NB4 (cell line): ENCODE results near the gene SLC22A23.

Experiments
- MAX ChIP-seq: IDR thresholded peaks from 2 replicates; pipeline ENCODE4 v1.6.1; 2011; ENCODE audit warnings: low read depth, low read length
- TF ChIP-seq, protein P1 (sequence below): IDR thresholded peaks from one replicate; pipeline ENCODE4 v1.5.1; 2012; ENCODE audit warnings: low read depth, low read length

- TF ChIP-seq, protein P1, sequence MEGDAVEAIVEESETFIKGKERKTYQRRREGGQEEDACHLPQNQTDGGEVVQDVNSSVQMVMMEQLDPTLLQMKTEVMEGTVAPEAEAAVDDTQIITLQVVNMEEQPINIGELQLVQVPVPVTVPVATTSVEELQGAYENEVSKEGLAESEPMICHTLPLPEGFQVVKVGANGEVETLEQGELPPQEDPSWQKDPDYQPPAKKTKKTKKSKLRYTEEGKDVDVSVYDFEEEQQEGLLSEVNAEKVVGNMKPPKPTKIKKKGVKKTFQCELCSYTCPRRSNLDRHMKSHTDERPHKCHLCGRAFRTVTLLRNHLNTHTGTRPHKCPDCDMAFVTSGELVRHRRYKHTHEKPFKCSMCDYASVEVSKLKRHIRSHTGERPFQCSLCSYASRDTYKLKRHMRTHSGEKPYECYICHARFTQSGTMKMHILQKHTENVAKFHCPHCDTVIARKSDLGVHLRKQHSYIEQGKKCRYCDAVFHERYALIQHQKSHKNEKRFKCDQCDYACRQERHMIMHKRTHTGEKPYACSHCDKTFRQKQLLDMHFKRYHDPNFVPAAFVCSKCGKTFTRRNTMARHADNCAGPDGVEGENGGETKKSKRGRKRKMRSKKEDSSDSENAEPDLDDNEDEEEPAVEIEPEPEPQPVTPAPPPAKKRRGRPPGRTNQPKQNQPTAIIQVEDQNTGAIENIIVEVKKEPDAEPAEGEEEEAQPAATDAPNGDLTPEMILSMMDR = peak; percentile 94
- no peak for TF ChIP-seq MAX
Observed at GRCh38 chr6:3410385-3411360, 46.2 kb downstream of the SLC22A23 start.
